Lower lobe of right lung (tissue), 2 donors: ENCODE measurements around the gene STARD4. TPM values are rescaled to one million over a fixed set of nuclear protein-coding genes. Genes with fewer than 3 reads are reported as not detected.
A peak's percentile ranks its signal among the peaks of the same experiment; 100 is the strongest.

ENCODE experiments used
- ATAC-seq, 2 donors: fragments of 200-7000 bp; cut with Tn5 transposase; one replicate each; pipeline ENCODE4 v1.9.1; 2020 to 2022; ENCODE audit warnings: mild to moderate bottlenecking in 2 of 2, moderate library complexity in 2 of 2
- DNase-seq: peaks from one replicate; pipeline ENCODE4 v3.0.0-alpha.2; 2020
- H3K27ac ChIP-seq: fragments of 200-600 bp; one replicate; pipeline ENCODE4 v1.8.0; 2022
- H3K27me3 ChIP-seq: fragments of 200-600 bp; one replicate; pipeline ENCODE4 v1.8.0; 2022; ENCODE audit warnings: low read depth
- H3K36me3 ChIP-seq: fragments of 200-600 bp; one replicate; pipeline ENCODE4 v1.8.0; 2022; ENCODE audit warnings: mild to moderate bottlenecking
- H3K4me1 ChIP-seq: fragments of 200-600 bp; one replicate; pipeline ENCODE4 v1.8.0; 2022
- H3K4me3 ChIP-seq: fragments of 200-600 bp; one replicate; pipeline ENCODE4 v1.8.0; 2022; ENCODE audit warnings: mild to moderate bottlenecking
- H3K9me3 ChIP-seq: fragments of 200-600 bp; one replicate; pipeline ENCODE4 v1.8.0; 2022
- intact Hi-C: fragments of 100-400 bp; cut with DNase I; formaldehyde crosslinking; loops from one replicate; pipeline ENCODE4 v1.11.0; 2022
- long read RNA-seq: library from polyadenylated mRNA; unstranded; transcript quantifications from one replicate; pipeline ENCODE4 v2.0.0, GENCODE V29; 2021
- total RNA-seq: library from RNA; stranded (reverse); fragmentation: NEBNext Ultra II Directional; extraction: Animal tissue kit (Norgen Biotek cat#: 25700); gene quantifications from one replicate; pipeline ENCODE4 v1.2.1, GENCODE V29; 2021
- TF ChIP-seq, protein P1 (sequence below): fragments of 200-600 bp; IDR thresholded peaks from one replicate; pipeline ENCODE4 v1.8.0; 2022; ENCODE audit warnings: antibody characterized with exemption, mild to moderate bottlenecking
- donor health status: DM: no; HTN: yes; CAD: no; lungs with severe emphysema.

STARD4 gene, protein sequence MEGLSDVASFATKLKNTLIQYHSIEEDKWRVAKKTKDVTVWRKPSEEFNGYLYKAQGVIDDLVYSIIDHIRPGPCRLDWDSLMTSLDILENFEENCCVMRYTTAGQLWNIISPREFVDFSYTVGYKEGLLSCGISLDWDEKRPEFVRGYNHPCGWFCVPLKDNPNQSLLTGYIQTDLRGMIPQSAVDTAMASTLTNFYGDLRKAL
- 40.2 TPM for total RNA-seq
- long read RNA-seq, full-length matches to known transcripts: 24 of 41 reads
- long read RNA-seq, partial matches to known transcripts: 4 of 41 reads
- long read RNA-seq, other reads (novel, unspliced or antisense): 13 of 41 reads

DNA sequence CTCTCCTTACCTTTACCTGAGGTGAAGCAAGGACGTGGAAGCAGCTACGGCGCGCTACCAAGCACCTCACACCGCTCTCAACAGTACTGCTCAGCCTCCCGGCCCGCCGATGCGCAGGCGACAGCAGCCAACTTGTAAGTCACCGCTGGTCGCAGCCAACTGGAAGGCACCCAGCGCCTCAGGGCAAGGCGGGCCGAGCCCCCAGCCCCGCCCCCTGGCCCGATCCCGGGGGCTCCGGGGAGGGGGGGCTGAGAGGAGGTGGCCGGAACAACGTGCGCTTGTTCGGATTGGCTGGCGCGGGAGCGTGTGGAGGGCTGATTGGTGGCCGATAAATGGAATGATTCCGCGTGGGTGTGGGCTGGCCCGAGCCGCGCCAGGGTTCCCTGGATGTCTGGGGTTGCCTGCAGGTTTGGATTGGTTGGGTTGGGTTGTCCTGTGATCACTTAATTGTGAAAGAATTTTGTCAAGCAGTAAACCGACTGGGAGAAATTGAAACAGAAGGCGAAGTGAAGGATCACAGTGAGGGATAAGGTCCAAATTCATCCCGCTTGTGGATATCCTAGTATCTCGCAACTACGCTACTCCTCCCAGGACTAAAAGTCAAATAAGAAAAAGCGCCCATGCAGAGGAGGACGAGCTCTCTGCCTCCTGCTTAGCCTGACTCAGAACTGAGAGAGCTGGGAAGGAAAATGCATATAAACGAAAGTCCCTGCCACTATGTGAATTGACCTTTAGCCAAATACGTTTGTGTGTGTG, at the start of gene STARD4:
Gene STARD4, minus strand, starts transcription at position 161 of the 756 bp plus-strand sequence. CDS start 5,102 bp downstream, outside the sequence.
- peak within 1 kb of the TSS; percentile 92 for H3K4me3 ChIP-seq
- H3K27ac ChIP-seq: peak within 1 kb of the TSS; percentile 88
- H3K36me3 ChIP-seq: no peaks in the 10 kb centered on the region
- intact Hi-C loops: no loop called here
- DNase-seq: peak; percentile 97
- H3K27me3 ChIP-seq: no peaks in the 10 kb centered on the region
- ATAC-seq: peak; percentile 98 to 100
- TF ChIP-seq, protein P1, sequence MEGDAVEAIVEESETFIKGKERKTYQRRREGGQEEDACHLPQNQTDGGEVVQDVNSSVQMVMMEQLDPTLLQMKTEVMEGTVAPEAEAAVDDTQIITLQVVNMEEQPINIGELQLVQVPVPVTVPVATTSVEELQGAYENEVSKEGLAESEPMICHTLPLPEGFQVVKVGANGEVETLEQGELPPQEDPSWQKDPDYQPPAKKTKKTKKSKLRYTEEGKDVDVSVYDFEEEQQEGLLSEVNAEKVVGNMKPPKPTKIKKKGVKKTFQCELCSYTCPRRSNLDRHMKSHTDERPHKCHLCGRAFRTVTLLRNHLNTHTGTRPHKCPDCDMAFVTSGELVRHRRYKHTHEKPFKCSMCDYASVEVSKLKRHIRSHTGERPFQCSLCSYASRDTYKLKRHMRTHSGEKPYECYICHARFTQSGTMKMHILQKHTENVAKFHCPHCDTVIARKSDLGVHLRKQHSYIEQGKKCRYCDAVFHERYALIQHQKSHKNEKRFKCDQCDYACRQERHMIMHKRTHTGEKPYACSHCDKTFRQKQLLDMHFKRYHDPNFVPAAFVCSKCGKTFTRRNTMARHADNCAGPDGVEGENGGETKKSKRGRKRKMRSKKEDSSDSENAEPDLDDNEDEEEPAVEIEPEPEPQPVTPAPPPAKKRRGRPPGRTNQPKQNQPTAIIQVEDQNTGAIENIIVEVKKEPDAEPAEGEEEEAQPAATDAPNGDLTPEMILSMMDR: no peak
- H3K9me3 ChIP-seq: no peaks in the 10 kb centered on the region
- H3K4me1 ChIP-seq: peaks cover 19% of the 10 kb centered on the region

DNA sequence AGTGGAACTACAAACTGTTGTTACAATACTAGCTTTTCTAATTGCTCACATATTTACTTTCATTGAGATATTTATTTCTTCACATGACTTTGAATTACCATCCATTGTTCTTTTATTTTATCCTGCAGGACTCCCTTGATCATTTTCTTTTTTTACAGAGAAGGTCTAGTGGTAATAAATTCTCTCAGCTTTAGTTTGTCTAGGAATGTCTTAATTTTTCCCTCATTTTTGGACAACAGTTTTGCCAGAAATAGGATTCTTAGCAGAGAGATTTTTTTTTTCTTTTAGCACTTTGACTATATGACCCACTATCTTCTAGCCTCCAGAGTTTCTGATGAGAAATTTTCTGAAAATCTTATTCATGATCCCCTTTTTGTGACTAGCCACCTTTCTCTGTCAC, 47.3 kb upstream of the STARD4 start:
- intact Hi-C loops: loop anchor here (10.0 kb wide), 1 partner anchor 585 kb away; no protein-coding TSS in a partner anchor
- Histone ChIP-seq H3K9me3 (no peaks in the 10 kb centered on the region), H3K36me3 (no peaks in the 10 kb centered on the region), H3K27me3 (no peaks in the 10 kb centered on the region), H3K4me3 (no peak overlapping the region), H3K27ac (no peak overlapping the region), H3K4me1 (no peaks in the 10 kb centered on the region)
- no peak for DNase-seq
- TF ChIP-seq, protein P1: no peak
- no peak for ATAC-seq

DNA sequence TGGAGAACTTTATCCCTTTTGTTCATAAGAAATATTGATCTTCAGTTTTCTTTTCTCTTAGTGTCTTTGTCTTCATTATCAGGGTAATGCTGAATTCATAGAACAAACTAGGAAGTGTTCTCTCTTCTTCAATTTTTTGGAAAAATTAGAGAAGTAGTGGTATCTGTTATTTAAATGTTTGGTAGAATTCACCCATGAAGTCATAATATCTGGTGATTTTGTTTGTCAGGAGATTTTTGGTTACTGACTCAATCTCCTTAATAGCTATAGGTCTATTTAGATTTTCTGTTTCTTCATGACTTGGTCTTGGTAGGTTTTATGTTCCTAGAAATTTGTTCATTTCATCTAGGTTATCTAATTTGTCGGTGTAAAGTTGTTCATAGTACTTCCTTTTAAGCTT, 45.4 kb upstream of the STARD4 start:
- H3K4me3 ChIP-seq: no peak overlapping the region
- TF ChIP-seq, protein P1: no peak
- H3K9me3 ChIP-seq: no peaks in the 10 kb centered on the region
- H3K36me3 ChIP-seq: no peaks in the 10 kb centered on the region
- H3K27me3 ChIP-seq: no peaks in the 10 kb centered on the region
- no peak overlapping the region for H3K27ac ChIP-seq
- no peak for DNase-seq
- ATAC-seq: no peak
- no peaks in the 10 kb centered on the region for H3K4me1 ChIP-seq
- intact Hi-C loops: loop anchor here (10.0 kb wide), 1 partner anchor 587 kb away; no protein-coding TSS in a partner anchor

DNA sequence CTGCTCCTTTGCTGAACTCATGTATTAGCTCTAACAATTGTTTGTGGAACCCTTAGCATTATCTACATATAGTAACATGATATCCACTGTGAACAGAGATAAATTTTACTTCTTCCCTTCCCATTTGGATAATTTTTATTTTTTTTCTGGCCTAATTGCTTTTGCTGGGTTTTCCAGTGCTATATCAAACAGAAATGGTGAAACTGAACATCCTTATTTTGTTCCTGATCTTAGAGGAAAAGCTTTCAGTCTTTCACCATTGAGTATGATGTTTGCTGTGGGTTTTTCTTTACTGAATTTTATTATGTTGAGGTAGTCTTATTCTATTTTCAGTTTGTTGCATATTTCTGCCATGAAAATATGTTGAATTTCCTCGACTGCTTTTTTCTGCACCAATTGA, 44.8 kb upstream of the STARD4 start:
- Histone ChIP-seq H3K4me3 (no peak overlapping the region), H3K4me1 (no peaks in the 10 kb centered on the region), H3K27ac (no peak overlapping the region), H3K9me3 (no peaks in the 10 kb centered on the region), H3K36me3 (no peaks in the 10 kb centered on the region), H3K27me3 (no peaks in the 10 kb centered on the region)
- TF ChIP-seq, protein P1: no peak
- intact Hi-C loops: loop anchor here (10.0 kb wide), 1 partner anchor 588 kb away; no protein-coding TSS in a partner anchor
- no peak for DNase-seq
- ATAC-seq: no peak

DNA sequence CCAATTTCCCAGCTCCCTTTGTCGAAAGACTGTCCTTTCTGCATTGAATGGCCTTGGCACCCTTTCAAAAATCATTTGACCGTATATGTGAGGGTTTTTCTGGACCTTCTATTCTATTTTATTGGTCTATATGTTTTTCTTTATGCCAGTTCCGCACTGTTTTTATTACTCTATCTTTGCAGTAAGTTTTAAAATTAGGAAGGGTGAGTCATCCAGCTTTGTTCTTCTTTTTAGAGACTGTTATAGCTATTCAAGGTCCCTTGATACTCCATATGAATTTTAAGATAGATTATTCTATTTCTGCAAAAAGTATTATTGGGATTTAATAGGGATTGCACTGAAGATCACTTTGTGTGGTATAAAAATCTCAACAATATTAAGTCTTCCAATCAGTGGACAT, 44.2 kb upstream of the STARD4 start:
- ATAC-seq: no peak
- H3K4me3 ChIP-seq: no peak overlapping the region
- intact Hi-C loops: loop anchor here (10.0 kb wide), 1 partner anchor 588 kb away; no protein-coding TSS in a partner anchor

More for the DNA sequence above, 44.2 kb upstream of the STARD4 start:
- Histone ChIP-seq H3K4me1 (peaks cover under 1% of the 10 kb centered on the region), H3K9me3 (no peaks in the 10 kb centered on the region), H3K36me3 (no peaks in the 10 kb centered on the region), H3K27ac (no peak overlapping the region), H3K27me3 (no peaks in the 10 kb centered on the region)
- no peak for DNase-seq
- TF ChIP-seq, protein P1: no peak
